Transverse colon (tissue), 4 donors: ENCODE results near the gene SPP1.

Source experiments
- POLR2AphosphoS5 ChIP-seq, 3 donors: sonication (generic); formaldehyde crosslinking; IDR thresholded peaks; one replicate each; pipeline ENCODE4 v1.6.1; 2016; ENCODE audit warnings: antibody characterized with exemption in 3 of 3
- TF ChIP-seq, protein P1 (sequence below), 5 experiments: fragments of 200-600 bp in 3 of 5; fragments of 450-650 bp in 2 of 5; sonication (generic) in 3 of 5; IDR thresholded peaks; 1 replicate in 2 of 5; 2 replicates in 3 of 5; pipeline ENCODE4 v1.5.1; 2016 to 2017; ENCODE audit warnings: antibody characterized with exemption in 5 of 5, inconsistent platforms in 3 of 5, mild to moderate bottlenecking in 2 of 5, moderate library complexity in 1 of 5

DNA sequence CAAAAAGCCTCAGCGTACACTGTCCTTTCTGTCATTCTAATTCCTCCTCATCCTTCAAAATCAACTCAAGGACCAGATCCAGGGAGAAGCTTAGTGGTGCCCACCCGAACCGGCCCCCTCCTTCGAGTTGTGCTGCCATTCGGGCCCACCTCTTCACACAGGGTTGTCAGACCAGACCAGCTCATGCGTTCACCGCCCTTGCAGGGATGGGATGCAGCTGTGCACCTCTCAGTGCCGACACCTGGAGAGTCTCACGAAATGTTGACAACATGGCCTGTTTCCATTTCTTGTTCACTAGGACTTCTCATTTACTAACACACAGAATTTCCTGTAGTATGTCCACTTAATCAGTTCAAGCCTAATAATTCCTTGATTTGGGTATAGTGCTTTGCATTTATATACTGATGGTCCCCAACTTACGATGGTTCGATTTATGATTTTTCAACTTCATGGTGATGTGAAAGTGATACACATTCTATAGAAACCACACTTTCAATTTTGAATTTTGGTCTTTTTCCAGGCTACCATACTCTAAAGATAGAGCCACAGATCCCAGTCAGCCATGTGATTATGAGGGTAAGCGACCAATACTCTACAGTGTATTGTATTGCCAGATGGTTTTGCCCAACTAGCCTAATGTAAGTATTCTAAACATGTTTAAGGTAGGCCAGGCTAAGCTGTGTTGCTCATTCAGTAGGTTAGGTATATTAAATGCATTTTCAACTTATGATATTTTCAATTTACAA is 55.2 kb downstream of the SPP1 start:
- TF ChIP-seq POLR2AphosphoS5 (IDR thresholded peaks at IDR 0.05): no peak
- TF ChIP-seq, protein P1, sequence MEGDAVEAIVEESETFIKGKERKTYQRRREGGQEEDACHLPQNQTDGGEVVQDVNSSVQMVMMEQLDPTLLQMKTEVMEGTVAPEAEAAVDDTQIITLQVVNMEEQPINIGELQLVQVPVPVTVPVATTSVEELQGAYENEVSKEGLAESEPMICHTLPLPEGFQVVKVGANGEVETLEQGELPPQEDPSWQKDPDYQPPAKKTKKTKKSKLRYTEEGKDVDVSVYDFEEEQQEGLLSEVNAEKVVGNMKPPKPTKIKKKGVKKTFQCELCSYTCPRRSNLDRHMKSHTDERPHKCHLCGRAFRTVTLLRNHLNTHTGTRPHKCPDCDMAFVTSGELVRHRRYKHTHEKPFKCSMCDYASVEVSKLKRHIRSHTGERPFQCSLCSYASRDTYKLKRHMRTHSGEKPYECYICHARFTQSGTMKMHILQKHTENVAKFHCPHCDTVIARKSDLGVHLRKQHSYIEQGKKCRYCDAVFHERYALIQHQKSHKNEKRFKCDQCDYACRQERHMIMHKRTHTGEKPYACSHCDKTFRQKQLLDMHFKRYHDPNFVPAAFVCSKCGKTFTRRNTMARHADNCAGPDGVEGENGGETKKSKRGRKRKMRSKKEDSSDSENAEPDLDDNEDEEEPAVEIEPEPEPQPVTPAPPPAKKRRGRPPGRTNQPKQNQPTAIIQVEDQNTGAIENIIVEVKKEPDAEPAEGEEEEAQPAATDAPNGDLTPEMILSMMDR (IDR thresholded peaks at IDR 0.05): no peak
